ENCODE measurements around the gene TYW1. TPM values are rescaled to one million over a fixed set of nuclear protein-coding genes. Genes with fewer than 3 reads are reported as not detected.
"Not testable (repeated sequence)": the region's sequence is repeated elsewhere in the genome, so short reads cannot be mapped to it uniquely, and the experiment has no call there.

The TYW1 gene
- total RNA-seq, 2 donors from 2014 or later = 24.6 to 30.6 TPM

GRCh38 chr7:67266070-67266469 lies 269.4 kb downstream of the TYW1 start:
- H3K27me3 ChIP-seq (replicated peaks; ENCODE audit: insufficient read depth); DNase-seq (ENCODE audit: low spot score); H3K9me3 ChIP-seq; H3K36me3 ChIP-seq; intact Hi-C loops (cut with DNase I); H3K4me1 ChIP-seq (replicated peaks); H3K27ac ChIP-seq; H3K4me3 ChIP-seq: not testable (repeated sequence)
- 74% methylated on average over 3 of the region's 3 CpGs for WGBS

GRCh38 chr7:67267914-67268313 lies 271.3 kb downstream of the TYW1 start:
- 67% methylated on average over 7 of the region's 7 CpGs for WGBS
- Histone ChIP-seq H3K4me1 (replicated peaks) (no peaks in the 10 kb centered on the region), H3K9me3 (no peaks in the 10 kb centered on the region), H3K4me3 (no peak overlapping the region), H3K36me3 (no peaks in the 10 kb centered on the region), H3K27ac (no peak overlapping the region), H3K27me3 (replicated peaks; ENCODE audit: insufficient read depth) (no peaks in the 10 kb centered on the region)
- TF ChIP-seq POLR2AphosphoS5 (IDR thresholded peaks at IDR 0.05) (no peak), CTCF (IDR thresholded peaks at IDR 0.05) (no peak), POLR2A (IDR thresholded peaks at IDR 0.05) (no peak)
- no peak for DNase-seq (ENCODE audit: low spot score)
- intact Hi-C loops (cut with DNase I) = no loop called here

GRCh38 chr7:67269916-67270315 lies 273.3 kb downstream of the TYW1 start:
- H3K27ac ChIP-seq; H3K27me3 ChIP-seq (replicated peaks; ENCODE audit: insufficient read depth); H3K4me3 ChIP-seq; H3K4me1 ChIP-seq (replicated peaks); DNase-seq (ENCODE audit: low spot score); intact Hi-C loops (cut with DNase I); H3K36me3 ChIP-seq; H3K9me3 ChIP-seq: not testable (repeated sequence)
- 98% methylated on average over 2 of the region's 2 CpGs for WGBS

Small RNA genes lying within 50 kb of the gene (microRNA-seq; reads per million reads assigned to microRNA genes)
- not detected for gene MIR4650-1

Small RNA genes lying within 50 kb of the gene (small RNA-seq; reads per million reads assigned to genes)
- gene AC073089.1 = 0 reads per million in 2 donors
- 0 reads per million in 2 donors for gene MIR4650-1
- gene RN7SL43P = 0 reads per million in 2 donors

Other genes with a start within 250 kb of the TYW1 start
- 100 to 1,000 TPM; 125 to 175 TPM for gene TMEM248, start 75.6 kb upstream of the TYW1 start, total RNA-seq
- 10 to 100 TPM; 58.6 to 94.0 TPM for gene SBDS, start 1.2 kb upstream of the TYW1 start, total RNA-seq

All from prostate gland (tissue), 2 donors.